ENCODE data around the gene KAT8.
"Not testable (repeated sequence)": the region's sequence is repeated elsewhere in the genome, so short reads cannot be mapped to it uniquely, and the experiment has no call there.

The KAT8 gene

GRCh38 chr16:31145398-31145990 lies 28.0 kb downstream of the KAT8 start:
- TF ChIP-seq, protein P1, sequence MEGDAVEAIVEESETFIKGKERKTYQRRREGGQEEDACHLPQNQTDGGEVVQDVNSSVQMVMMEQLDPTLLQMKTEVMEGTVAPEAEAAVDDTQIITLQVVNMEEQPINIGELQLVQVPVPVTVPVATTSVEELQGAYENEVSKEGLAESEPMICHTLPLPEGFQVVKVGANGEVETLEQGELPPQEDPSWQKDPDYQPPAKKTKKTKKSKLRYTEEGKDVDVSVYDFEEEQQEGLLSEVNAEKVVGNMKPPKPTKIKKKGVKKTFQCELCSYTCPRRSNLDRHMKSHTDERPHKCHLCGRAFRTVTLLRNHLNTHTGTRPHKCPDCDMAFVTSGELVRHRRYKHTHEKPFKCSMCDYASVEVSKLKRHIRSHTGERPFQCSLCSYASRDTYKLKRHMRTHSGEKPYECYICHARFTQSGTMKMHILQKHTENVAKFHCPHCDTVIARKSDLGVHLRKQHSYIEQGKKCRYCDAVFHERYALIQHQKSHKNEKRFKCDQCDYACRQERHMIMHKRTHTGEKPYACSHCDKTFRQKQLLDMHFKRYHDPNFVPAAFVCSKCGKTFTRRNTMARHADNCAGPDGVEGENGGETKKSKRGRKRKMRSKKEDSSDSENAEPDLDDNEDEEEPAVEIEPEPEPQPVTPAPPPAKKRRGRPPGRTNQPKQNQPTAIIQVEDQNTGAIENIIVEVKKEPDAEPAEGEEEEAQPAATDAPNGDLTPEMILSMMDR (IDR thresholded peaks at IDR 0.05; ENCODE audit: low read depth, low read length, missing control alignments) = no peak
- H3K4me3 ChIP-seq (ENCODE audit: low read depth, low read length) = no peak overlapping the region
- no peak for DNase-seq (ENCODE audit: low read depth)

DNA sequence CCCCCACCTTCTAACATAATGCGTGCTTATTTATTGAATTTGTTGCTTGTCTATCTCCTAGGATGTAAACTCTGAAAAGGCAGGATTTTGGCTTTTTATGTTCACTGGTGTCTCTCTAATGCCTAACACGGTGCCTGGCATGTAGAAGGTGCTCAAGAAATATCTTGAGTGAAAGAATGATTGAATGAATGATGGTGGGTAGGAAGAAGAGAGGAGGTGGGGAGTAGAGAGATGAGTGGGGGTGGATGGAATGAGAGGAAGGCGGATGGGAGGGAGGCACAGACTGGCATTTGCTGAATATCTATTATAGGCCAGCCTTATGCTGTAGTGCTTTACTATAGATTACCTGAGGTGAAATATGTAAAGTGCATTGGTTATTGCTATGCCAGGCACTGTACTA lies 30.1 kb downstream of the KAT8 start:
- TF ChIP-seq, protein P1 (IDR thresholded peaks at IDR 0.05; ENCODE audit: low read depth, low read length, missing control alignments) = no peak
- H3K4me3 ChIP-seq (ENCODE audit: low read depth, low read length) = no peak overlapping the region
- no peak for DNase-seq (ENCODE audit: low read depth)

GRCh38 chr16:31148281-31148728 lies 30.8 kb downstream of the KAT8 start:
- TF ChIP-seq, protein P1 (IDR thresholded peaks at IDR 0.05; ENCODE audit: low read depth, low read length, missing control alignments) = no peak
- H3K4me3 ChIP-seq (ENCODE audit: low read depth, low read length) = no peak overlapping the region
- no peak for DNase-seq (ENCODE audit: low read depth)

- no peak overlapping the region for H3K4me3 ChIP-seq (ENCODE audit: low read depth, low read length)
- TF ChIP-seq, protein P1 (IDR thresholded peaks at IDR 0.05; ENCODE audit: low read depth, low read length, missing control alignments) = no peak
- no peak for DNase-seq (ENCODE audit: low read depth)
Measured at GRCh38 chr16:31148896-31149295, 31.4 kb downstream of the KAT8 start.

- no peak overlapping the region for H3K4me3 ChIP-seq (ENCODE audit: low read depth, low read length)
- no peak for DNase-seq (ENCODE audit: low read depth)
- TF ChIP-seq, protein P1 (IDR thresholded peaks at IDR 0.05; ENCODE audit: low read depth, low read length, missing control alignments) = no peak
Measured at GRCh38 chr16:31149332-31149731, 31.9 kb downstream of the KAT8 start.

DNA sequence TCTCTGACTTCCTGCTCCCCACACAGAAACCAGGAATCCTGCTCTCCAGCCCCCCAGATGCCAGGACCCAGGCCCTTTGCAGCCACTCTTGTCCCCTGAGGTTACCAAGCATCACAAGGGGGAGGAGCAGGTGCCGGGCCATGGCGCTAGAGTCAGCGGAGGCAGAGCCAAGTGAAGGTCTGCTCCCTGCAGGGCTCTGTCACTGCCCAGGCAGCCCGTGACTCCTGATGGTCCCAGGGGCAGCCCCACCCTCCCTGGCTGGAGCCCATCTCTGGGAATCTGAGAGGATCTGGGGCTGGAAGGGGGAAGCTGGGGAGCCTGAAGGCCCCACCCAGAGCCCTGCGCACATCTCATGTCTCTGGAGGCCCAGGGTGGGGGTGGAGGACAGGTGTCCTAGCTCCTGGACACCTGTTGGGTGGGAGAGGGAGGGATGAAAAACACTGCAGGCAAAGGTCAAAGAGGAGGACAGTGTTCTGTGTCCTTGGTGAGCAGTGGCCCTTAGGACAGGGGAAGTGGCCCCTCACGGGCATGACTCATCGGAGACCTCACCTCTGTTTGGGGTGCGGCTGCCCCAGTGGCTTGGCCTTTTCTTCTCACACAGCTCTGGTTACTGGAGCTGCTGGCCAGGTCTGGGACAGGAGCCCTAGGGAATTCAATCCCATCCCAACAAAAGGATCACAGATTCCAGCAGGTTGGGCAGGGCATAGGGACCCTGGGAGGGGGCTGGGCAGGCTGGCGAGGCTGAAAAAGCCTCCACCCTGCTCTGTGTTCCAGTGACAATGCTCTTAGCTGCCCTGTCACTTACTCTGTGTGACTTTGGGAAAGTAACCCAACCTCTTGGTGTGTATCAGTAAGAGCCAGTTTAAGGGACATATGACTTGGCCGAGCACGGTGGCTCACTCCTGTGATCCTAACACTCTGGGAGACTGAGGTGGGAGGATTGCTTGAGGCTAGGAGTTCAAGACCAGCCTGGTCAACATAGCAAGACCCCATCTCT lies 32.7 kb downstream of the KAT8 start, which contains the start of gene PRSS36:
Gene PRSS36, minus strand, starts transcription at position 173 of the 997 bp plus-strand sequence. Its CDS starts 31 bp downstream, at position 142.
- TF ChIP-seq, protein P1 (IDR thresholded peaks at IDR 0.05; ENCODE audit: low read depth, low read length, missing control alignments) = no peak
- DNase-seq (ENCODE audit: low read depth) = no peak
- no peak within 1 kb of the TSS for H3K4me3 ChIP-seq (ENCODE audit: low read depth, low read length)

DNA sequence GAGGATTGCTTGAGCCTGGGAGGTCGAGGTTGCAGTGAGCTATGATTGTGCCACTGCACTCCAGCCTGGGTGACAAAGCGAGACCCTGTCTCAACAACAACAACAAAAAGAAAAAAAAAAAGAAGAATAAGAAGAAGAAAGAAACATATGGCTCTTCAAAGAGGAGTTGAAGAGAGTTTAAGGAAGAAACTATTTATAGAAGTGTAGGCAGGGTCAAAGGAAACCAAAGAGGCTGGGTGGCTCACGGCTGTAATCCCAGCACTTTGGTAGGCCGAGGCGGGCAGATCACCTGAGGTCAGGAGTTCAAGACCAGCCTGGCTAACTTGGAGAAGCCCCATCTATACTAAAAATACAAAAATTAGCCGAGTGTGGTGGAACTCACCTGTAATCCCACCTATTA lies 33.5 kb downstream of the KAT8 start:
- DNase-seq (ENCODE audit: low read depth); H3K4me3 ChIP-seq (ENCODE audit: low read depth, low read length): not testable (repeated sequence)

All from GM12864 (cell line).